Islet precursor cell (in vitro differentiated cells): ENCODE results near the gene HEPN1.

ENCODE experiments used
- DNase-seq: peaks from one replicate; pipeline ENCODE4 v3.0.0-alpha.2; 2018

Gene HEPN1

GRCh38 chr11:124902616-124903015 lies 16.4 kb upstream of the HEPN1 start:
- no peak for DNase-seq

GRCh38 chr11:124915541-124916369 lies 3.3 kb upstream of the HEPN1 start:
- no peak for DNase-seq

GRCh38 chr11:124916370-124916710 lies 2.7 kb upstream of the HEPN1 start:
- no peak for DNase-seq

- DNase-seq, result no peak
These were observed 1.9 kb upstream of the HEPN1 start for GRCh38 chr11:124917115-124917637.

GRCh38 chr11:124919898-124920297 lies 848 bp downstream of the HEPN1 start:
- DNase-seq, result no peak

GRCh38 chr11:124920356-124920755 lies 1.3 kb downstream of the HEPN1 start:
- no peak for DNase-seq

GRCh38 chr11:124920870-124921609 lies 2.0 kb downstream of the HEPN1 start:
- DNase-seq, result peak; percentile 93

GRCh38 chr11:124922831-124923230 lies 3.8 kb downstream of the HEPN1 start:
- DNase-seq, result no peak

GRCh38 chr11:124923296-124923695 lies 4.2 kb downstream of the HEPN1 start:
- no peak for DNase-seq

- DNase-seq, result no peak
These were observed 10.1 kb downstream of the HEPN1 start for GRCh38 chr11:124928942-124929665.

- no peak for DNase-seq
These were observed 11.7 kb downstream of the HEPN1 start for GRCh38 chr11:124930799-124931198.

GRCh38 chr11:124934862-124935547 lies 16.0 kb downstream of the HEPN1 start:
- no peak for DNase-seq

GRCh38 chr11:124935548-124936514 lies 16.8 kb downstream of the HEPN1 start, which contains the start of gene HEPACAM:
HEPACAM (minus strand) TSS chr11:124936047; CDS start chr11:124936006, 41 bp downstream.
- no peak for DNase-seq

- no peak for DNase-seq
These were observed 18.4 kb downstream of the HEPN1 start for GRCh38 chr11:124937336-124937935.

GRCh38 chr11:124938206-124938765 lies 19.2 kb downstream of the HEPN1 start:
- no peak for DNase-seq

GRCh38 chr11:124938970-124939369 lies 19.9 kb downstream of the HEPN1 start:
- DNase-seq, result no peak

GRCh38 chr11:124941703-124942102 lies 22.7 kb downstream of the HEPN1 start:
- no peak for DNase-seq

- no peak for DNase-seq
These were observed 23.6 kb downstream of the HEPN1 start for GRCh38 chr11:124942466-124943253.

GRCh38 chr11:124943254-124943616 lies 24.2 kb downstream of the HEPN1 start:
- no peak for DNase-seq

GRCh38 chr11:124943741-124944140 lies 24.7 kb downstream of the HEPN1 start:
- DNase-seq, result no peak
